Endothelial cell of umbilical vein (primary cell): ENCODE measurements around the gene ARHGEF17.

Source experiments
- CTCF ChIP-seq, 2 donors: IDR thresholded peaks; 1 replicate in 1 of 2; 2 replicates in 1 of 2; pipeline ENCODE4 v1.5.1; 2011; ENCODE audit warnings: low read length in 2 of 2, mild to moderate bottlenecking in 2 of 2, moderate library complexity in 2 of 2, control low read depth in 1 of 2, inconsistent platforms in 1 of 2, low read depth in 1 of 2; ENCODE audit not compliant: insufficient read depth in 1 of 2; ENCODE audit errors: extremely low read depth in 1 of 2
- EZH2 ChIP-seq: IDR thresholded peaks from 2 replicates; pipeline ENCODE4 v1.6.1; 2012; ENCODE audit warnings: borderline replicate concordance, low read depth, mild to moderate bottlenecking, moderate library complexity, low read length, inconsistent platforms; ENCODE audit not compliant: severe bottlenecking
- FOS ChIP-seq: IDR thresholded peaks from 2 replicates; pipeline ENCODE4 v1.6.1; 2011; ENCODE audit warnings: mild to moderate bottlenecking, low read length, moderate library complexity, borderline replicate concordance; ENCODE audit not compliant: insufficient read depth
- JUN ChIP-seq: IDR thresholded peaks from 2 replicates; pipeline ENCODE4 v1.6.1; 2011; ENCODE audit warnings: borderline replicate concordance, low read depth; ENCODE audit not compliant: insufficient read length, insufficient read depth
- MAX ChIP-seq: IDR thresholded peaks from 2 replicates; pipeline ENCODE4 v1.6.1; 2011; ENCODE audit not compliant: insufficient read depth, insufficient read length
- MYC ChIP-seq: IDR thresholded peaks from one replicate; pipeline ENCODE4 v1.6.1; 2011; ENCODE audit warnings: mild to moderate bottlenecking, low read depth, low read length
- POLR2A ChIP-seq: IDR thresholded peaks from 2 replicates; pipeline ENCODE4 v1.6.1; 2012; ENCODE audit warnings: low read depth, mild to moderate bottlenecking, control low read depth, low read length
- POLR2AphosphoS5 ChIP-seq: IDR thresholded peaks from 2 replicates; pipeline ENCODE4 v1.6.1; 2012; ENCODE audit warnings: low read depth, mild to moderate bottlenecking, control low read depth, low read length, moderate library complexity; ENCODE audit not compliant: insufficient read depth

GRCh38 chr11:73359930-73360742 lies 52.1 kb downstream of the ARHGEF17 start:
- TF ChIP-seq CTCF (IDR thresholded peaks at IDR 0.05; ENCODE audit: extremely low read depth in 1 of 2, insufficient read depth in 1 of 2, low read depth in 1 of 2, low read length in 2 of 2) (peak; percentile 36 to 60), POLR2A (no peak), JUN (no peak), POLR2AphosphoS5 (no peak), EZH2 (no peak), MAX (no peak), MYC (no peak), FOS (no peak)
